Measurements from ENCODE around the gene TULP4. TPM values are rescaled to one million over a fixed set of nuclear protein-coding genes. Genes with fewer than 3 reads are reported as not detected.

The TULP4 gene
- total RNA-seq, 1 experiment from 2014 or later, result 52.8 TPM

- CTCF ChIA-PET, result no interaction called here
- TF ChIP-seq FOXP1 (CRISPR knock-in tag; IDR thresholded peaks at IDR 0.05; ENCODE audit: borderline replicate concordance) (no peak), ZNF138 (CRISPR knock-in tag; conservative IDR thresholded peaks at IDR 0.05) (no peak), MYBL2 (CRISPR knock-in tag; IDR thresholded peaks at IDR 0.05) (no peak), GTF2I (CRISPR knock-in tag; conservative IDR thresholded peaks at IDR 0.05) (no peak), TEAD4 (CRISPR knock-in tag; IDR thresholded peaks at IDR 0.05) (no peak), EMX1 (CRISPR knock-in tag; IDR thresholded peaks at IDR 0.05) (no peak), OVOL2 (CRISPR knock-in tag; IDR thresholded peaks at IDR 0.05; ENCODE audit: borderline replicate concordance) (no peak), KAT7 (CRISPR knock-in tag; IDR thresholded peaks at IDR 0.05; ENCODE audit: borderline replicate concordance) (no peak)
- TF ChIP-seq, protein P1, sequence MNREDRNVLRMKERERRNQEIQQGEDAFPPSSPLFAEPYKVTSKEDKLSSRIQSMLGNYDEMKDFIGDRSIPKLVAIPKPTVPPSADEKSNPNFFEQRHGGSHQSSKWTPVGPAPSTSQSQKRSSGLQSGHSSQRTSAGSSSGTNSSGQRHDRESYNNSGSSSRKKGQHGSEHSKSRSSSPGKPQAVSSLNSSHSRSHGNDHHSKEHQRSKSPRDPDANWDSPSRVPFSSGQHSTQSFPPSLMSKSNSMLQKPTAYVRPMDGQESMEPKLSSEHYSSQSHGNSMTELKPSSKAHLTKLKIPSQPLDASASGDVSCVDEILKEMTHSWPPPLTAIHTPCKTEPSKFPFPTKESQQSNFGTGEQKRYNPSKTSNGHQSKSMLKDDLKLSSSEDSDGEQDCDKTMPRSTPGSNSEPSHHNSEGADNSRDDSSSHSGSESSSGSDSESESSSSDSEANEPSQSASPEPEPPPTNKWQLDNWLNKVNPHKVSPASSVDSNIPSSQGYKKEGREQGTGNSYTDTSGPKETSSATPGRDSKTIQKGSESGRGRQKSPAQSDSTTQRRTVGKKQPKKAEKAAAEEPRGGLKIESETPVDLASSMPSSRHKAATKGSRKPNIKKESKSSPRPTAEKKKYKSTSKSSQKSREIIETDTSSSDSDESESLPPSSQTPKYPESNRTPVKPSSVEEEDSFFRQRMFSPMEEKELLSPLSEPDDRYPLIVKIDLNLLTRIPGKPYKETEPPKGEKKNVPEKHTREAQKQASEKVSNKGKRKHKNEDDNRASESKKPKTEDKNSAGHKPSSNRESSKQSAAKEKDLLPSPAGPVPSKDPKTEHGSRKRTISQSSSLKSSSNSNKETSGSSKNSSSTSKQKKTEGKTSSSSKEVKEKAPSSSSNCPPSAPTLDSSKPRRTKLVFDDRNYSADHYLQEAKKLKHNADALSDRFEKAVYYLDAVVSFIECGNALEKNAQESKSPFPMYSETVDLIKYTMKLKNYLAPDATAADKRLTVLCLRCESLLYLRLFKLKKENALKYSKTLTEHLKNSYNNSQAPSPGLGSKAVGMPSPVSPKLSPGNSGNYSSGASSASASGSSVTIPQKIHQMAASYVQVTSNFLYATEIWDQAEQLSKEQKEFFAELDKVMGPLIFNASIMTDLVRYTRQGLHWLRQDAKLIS (CRISPR knock-in tag; IDR thresholded peaks at IDR 0.05; ENCODE audit: borderline replicate concordance), result no peak
These were observed 98.5 kb downstream of the TULP4 start for GRCh38 chr6:158410784-158411183.

DNA sequence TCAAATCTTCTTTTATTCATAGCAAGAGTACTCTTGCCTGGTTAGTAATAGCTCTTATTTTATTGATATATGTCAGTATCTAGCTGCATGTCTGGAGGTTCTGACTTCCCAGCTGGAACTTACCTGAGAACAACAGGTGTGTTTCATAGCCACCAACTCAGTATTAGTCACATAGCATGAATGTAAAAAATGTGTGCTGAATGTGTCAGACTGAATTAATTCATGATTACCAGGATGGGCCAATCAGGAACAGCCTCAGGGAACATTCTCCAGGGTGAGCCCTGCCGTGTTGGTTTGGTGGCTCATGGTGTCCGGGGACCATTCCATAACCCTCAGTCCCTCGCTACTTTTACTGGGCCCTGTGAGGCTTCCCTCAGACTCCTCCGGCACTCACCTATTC is 99.7 kb downstream of the TULP4 start:
- no peak for ATAC-seq
- no peaks in the 10 kb centered on the region for H3K9me3 Mint-ChIP-seq
- H3K27me3 Mint-ChIP-seq (ENCODE audit: low read depth), result no peaks in the 10 kb centered on the region
- ChIA-PET CTCF (no interaction called here), POLR2A (no interaction called here)
- no peak overlapping the region; the same call in 1 of the 2 replicates for H3K27ac Mint-ChIP-seq
- no peak for DNase-seq (ENCODE audit: low spot score)
- H3K4me3 Mint-ChIP-seq, result no peak overlapping the region
- H3K4me1 Mint-ChIP-seq, result peaks cover 17% of the 10 kb centered on the region
- TF ChIP-seq CDX4 (CRISPR knock-in tag; IDR thresholded peaks at IDR 0.05; ENCODE audit: borderline replicate concordance), result no peak
- TF ChIP-seq TP53 (CRISPR knock-in tag; IDR thresholded peaks at IDR 0.05), result no peak
- TF ChIP-seq PRRX2 (CRISPR knock-in tag; IDR thresholded peaks at IDR 0.05), result no peak
- no peak for TF ChIP-seq ATF1 (CRISPR knock-in tag; IDR thresholded peaks at IDR 0.05)
- no peak for TF ChIP-seq ZNF425 (CRISPR knock-in tag; conservative IDR thresholded peaks at IDR 0.05)
- no peak for TF ChIP-seq ETV6 (CRISPR knock-in tag; IDR thresholded peaks at IDR 0.05)
- no peak for TF ChIP-seq ZBTB43 (CRISPR knock-in tag; IDR thresholded peaks at IDR 0.05)
- no peak for TF ChIP-seq E2F1 (CRISPR knock-in tag; IDR thresholded peaks at IDR 0.05)
- TF ChIP-seq, protein P2, sequence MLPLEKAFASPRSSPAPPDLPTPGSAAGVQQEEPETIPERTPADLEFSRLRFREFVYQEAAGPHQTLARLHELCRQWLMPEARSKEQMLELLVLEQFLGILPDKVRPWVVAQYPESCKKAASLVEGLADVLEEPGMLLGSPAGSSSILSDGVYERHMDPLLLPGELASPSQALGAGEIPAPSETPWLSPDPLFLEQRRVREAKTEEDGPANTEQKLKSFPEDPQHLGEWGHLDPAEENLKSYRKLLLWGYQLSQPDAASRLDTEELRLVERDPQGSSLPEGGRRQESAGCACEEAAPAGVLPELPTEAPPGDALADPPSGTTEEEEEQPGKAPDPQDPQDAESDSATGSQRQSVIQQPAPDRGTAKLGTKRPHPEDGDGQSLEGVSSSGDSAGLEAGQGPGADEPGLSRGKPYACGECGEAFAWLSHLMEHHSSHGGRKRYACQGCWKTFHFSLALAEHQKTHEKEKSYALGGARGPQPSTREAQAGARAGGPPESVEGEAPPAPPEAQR (CRISPR knock-in tag; IDR thresholded peaks at IDR 0.05), result no peak
- TF ChIP-seq NR3C1 (CRISPR knock-in tag; conservative IDR thresholded peaks at IDR 0.05; ENCODE audit: low read depth), result no peak
- no peak for TF ChIP-seq JAZF1 (CRISPR knock-in tag; IDR thresholded peaks at IDR 0.05)
- peaks cover 2% of the 10 kb centered on the region; the same call in 1 of the 2 replicates for H3K36me3 Mint-ChIP-seq

More at GRCh38 chr6:158410784-158411183, 98.5 kb downstream of the TULP4 start:
- no peak overlapping the region for H3K4me3 Mint-ChIP-seq
- POLR2A ChIA-PET, result no interaction called here
- peaks cover 16% of the 10 kb centered on the region for H3K4me1 Mint-ChIP-seq
- DNase-seq (ENCODE audit: low spot score) (no peak), ATAC-seq (no peak)
- H3K27me3 Mint-ChIP-seq (ENCODE audit: low read depth), result no peaks in the 10 kb centered on the region
- H3K27ac Mint-ChIP-seq, result no peak overlapping the region
- peaks cover 2% of the 10 kb centered on the region; the same call in 1 of the 2 replicates for H3K36me3 Mint-ChIP-seq
- no peaks in the 10 kb centered on the region for H3K9me3 Mint-ChIP-seq
